Prostate gland (tissue), 2 donors: ENCODE data around the gene PCP2. TPM values are rescaled to one million over a fixed set of nuclear protein-coding genes. Genes with fewer than 3 reads are reported as not detected.
A peak's percentile ranks its signal among the peaks of the same experiment; 100 is the strongest.

Experiments used
- DNase-seq: peaks from one replicate; pipeline ENCODE4 v3.0.0-alpha.2; 2019; ENCODE audit warnings: low spot score
- H3K27ac ChIP-seq, 2 donors: fragments of 200-600 bp; sonication (generic); 2 replicates each; pipeline ENCODE4 v1.5.1; 2017 to 2019
- H3K27me3 ChIP-seq: fragments of 200-600 bp; sonication (generic); replicated peaks from 2 replicates; pipeline ENCODE4 v1.5.1; 2019; ENCODE audit not compliant: insufficient read depth
- H3K36me3 ChIP-seq, 2 donors: fragments of 200-600 bp; sonication (generic); 1 replicate in 1 of 2; 2 replicates in 1 of 2; pipeline versions ENCODE4 v1.5.1 to v1.8.1; 2017 to 2019
- H3K4me1 ChIP-seq: fragments of 200-600 bp; sonication (generic); replicated peaks from 2 replicates; pipeline ENCODE4 v1.5.1; 2019
- H3K4me3 ChIP-seq, 2 donors: fragments of 200-600 bp; sonication (generic); 2 replicates each; pipeline ENCODE4 v1.5.1; 2017 to 2019
- H3K9me3 ChIP-seq: fragments of 200-600 bp; sonication (generic); 2 replicates; pipeline ENCODE4 v1.5.1; 2017
- CTCF ChIP-seq, 4 experiments: fragments of 200-600 bp in 2 of 4; fragments of 450-650 bp in 2 of 4; sonication (generic) in 2 of 4; IDR thresholded peaks; 1 replicate in 3 of 4; 2 replicates in 1 of 4; pipeline ENCODE4 v1.5.1; 2016 to 2019; ENCODE audit warnings: antibody characterized with exemption in 4 of 4, mild to moderate bottlenecking in 2 of 4, moderate library complexity in 2 of 4
- POLR2A ChIP-seq: fragments of 450-650 bp; IDR thresholded peaks from one replicate; pipeline ENCODE4 v1.6.1; 2016; ENCODE audit warnings: antibody characterized with exemption, mild to moderate bottlenecking
- POLR2AphosphoS5 ChIP-seq: sonication (generic); formaldehyde crosslinking; IDR thresholded peaks from one replicate; pipeline ENCODE4 v1.6.1; 2017; ENCODE audit warnings: antibody characterized with exemption
- WGBS: methylation state at CpG from one replicate; pipeline ENCODE4 v1.1.5; 2018; 5-methylcytosine and 5-hydroxymethylcytosine counted together
- intact Hi-C: fragments of 100-400 bp; cut with DNase I; formaldehyde crosslinking; loops from one replicate; pipeline ENCODE4 v1.14.2; 2022
- total RNA-seq, 2 donors: library from RNA; depleted of rRNA; stranded (reverse); fragments of >200 nt; gene quantifications; one replicate each; pipeline ENCODE4 v1.1.0, GENCODE V29; 2016

PCP2 gene
- total RNA-seq, 2 donors from 2014 or later: 1.8 to 10.2 TPM

- no peaks in the 10 kb centered on the region for H3K36me3 ChIP-seq
- no peak overlapping the region for H3K4me3 ChIP-seq
- H3K4me1 ChIP-seq: no peaks in the 10 kb centered on the region
- DNase-seq: no peak
- no peak overlapping the region for H3K27ac ChIP-seq
- TF ChIP-seq POLR2A (no peak), POLR2AphosphoS5 (no peak), CTCF (IDR thresholded peaks at IDR 0.05) (no peak)
- intact Hi-C loops: loop anchor here (10.0 kb wide), 1 partner anchor 545 kb away; no protein-coding TSS in a partner anchor
- H3K27me3 ChIP-seq: no peaks in the 10 kb centered on the region
- no peaks in the 10 kb centered on the region for H3K9me3 ChIP-seq
- 91% methylated on average over 13 of the region's 13 CpGs for WGBS
Observed at GRCh38 chr19:7639863-7640348, 6.4 kb upstream of the PCP2 start.

GRCh38 chr19:7638802-7639465 is 5.4 kb upstream of the PCP2 start:
- no peak for DNase-seq
- Histone ChIP-seq H3K4me3 (no peak overlapping the region), H3K27ac (no peak overlapping the region), H3K4me1 (no peaks in the 10 kb centered on the region), H3K36me3 (no peaks in the 10 kb centered on the region), H3K9me3 (no peaks in the 10 kb centered on the region), H3K27me3 (no peaks in the 10 kb centered on the region)
- no peak for TF ChIP-seq POLR2A
- TF ChIP-seq CTCF (IDR thresholded peaks at IDR 0.05): no peak
- TF ChIP-seq POLR2AphosphoS5: no peak
- WGBS: 69% methylated on average over 11 of the region's 12 CpGs
- intact Hi-C loops: loop anchor here (10.0 kb wide), 1 partner anchor 544 kb away; no protein-coding TSS in a partner anchor

- H3K27ac ChIP-seq: peak overlapping the region; percentile 82 to 85
Observed at GRCh38 chr19:7637374-7638256, 4.1 kb upstream of the PCP2 start.

GRCh38 chr19:7636691-7637373 is 3.3 kb upstream of the PCP2 start, which contains the start of gene STXBP2:
STXBP2 (plus strand) TSS chr19:7637110; CDS start chr19:7637150, 40 bp downstream.
- TF ChIP-seq CTCF (IDR thresholded peaks at IDR 0.05) (peak in 2 of 4 experiments; percentile 45 to 56), POLR2A (peak; percentile 83), POLR2AphosphoS5 (peak; percentile 60)
- Histone ChIP-seq H3K4me1 (no peaks in the 10 kb centered on the region), H3K27me3 (no peaks in the 10 kb centered on the region), H3K4me3 (peak within 1 kb of the TSS; percentile 54 to 68), H3K9me3 (no peaks in the 10 kb centered on the region), H3K36me3 (no peaks in the 10 kb centered on the region), H3K27ac (peak within 1 kb of the TSS; percentile 82 to 85)
- intact Hi-C loops: loop anchor here (10.0 kb wide), 1 partner anchor 542 kb away; no protein-coding TSS in a partner anchor
- peak; percentile 86 for DNase-seq
- 7% methylated on average over 56 of the region's 61 CpGs for WGBS

More at GRCh38 chr19:7637374-7638256, 4.1 kb upstream of the PCP2 start:
- peak; percentile 33 for DNase-seq
- Histone ChIP-seq H3K36me3 (no peaks in the 10 kb centered on the region), H3K9me3 (no peaks in the 10 kb centered on the region), H3K4me1 (no peaks in the 10 kb centered on the region), H3K4me3 (peak overlapping the region; percentile 54 to 68), H3K27me3 (no peaks in the 10 kb centered on the region)
- TF ChIP-seq POLR2A (no peak), POLR2AphosphoS5 (no peak), CTCF (IDR thresholded peaks at IDR 0.05) (no peak)
- intact Hi-C loops: loop anchor here (10.0 kb wide), 1 partner anchor 543 kb away; no protein-coding TSS in a partner anchor
- WGBS: 35% methylated on average over 27 of the region's 30 CpGs
